CD14-positive monocyte (primary cell): ENCODE measurements around the gene WIPF1. TPM values are rescaled to one million over a fixed set of nuclear protein-coding genes. Genes with fewer than 3 reads are reported as not detected.

ENCODE experiments used
- DNase-seq, 3 donors: peaks; one replicate each; pipeline ENCODE4 v3.0.0-alpha.2; 2011 to 2022
- H2AFZ ChIP-seq: 2 replicates; pipeline ENCODE4 v1.6.0; 2012; ENCODE audit warnings: mild to moderate bottlenecking, low read depth, low read length, inconsistent platforms; ENCODE audit not compliant: insufficient read depth, poor library complexity, severe bottlenecking
- H3K27ac ChIP-seq, 2 donors: 1 replicate in 1 of 2; 2 replicates in 1 of 2; pipeline ENCODE4 v1.5.1; 2012 to 2013; ENCODE audit warnings: low read length in 2 of 2, control low read depth in 1 of 2, inconsistent platforms in 1 of 2, low read depth in 1 of 2, mild to moderate bottlenecking in 1 of 2
- H3K27me3 ChIP-seq, 2 donors: one replicate each; pipeline versions ENCODE4 v1.6.0 to v1.6.1; 2011 to 2013; ENCODE audit warnings: low read length in 2 of 2; ENCODE audit not compliant: control insufficient read depth in 2 of 2, insufficient read depth in 2 of 2
- H3K36me3 ChIP-seq, 2 donors: replicated peaks in 1 of 2; 1 replicate in 1 of 2; 2 replicates in 1 of 2; pipeline versions ENCODE4 v1.5.1 to v1.6.1; 2012 to 2013; ENCODE audit warnings: low read length in 2 of 2, control low read depth in 1 of 2, inconsistent platforms in 1 of 2, mild to moderate bottlenecking in 1 of 2; ENCODE audit not compliant: insufficient read depth in 2 of 2, control insufficient read depth in 1 of 2
- H3K4me1 ChIP-seq, 2 donors: 1 replicate in 1 of 2; 2 replicates in 1 of 2; pipeline versions ENCODE4 v1.5.1 to v1.6.1; 2012 to 2013; ENCODE audit warnings: low read length in 2 of 2, control low read depth in 1 of 2, inconsistent platforms in 1 of 2, mild to moderate bottlenecking in 1 of 2, moderate library complexity in 1 of 2; ENCODE audit not compliant: insufficient read depth in 2 of 2, control insufficient read depth in 1 of 2
- H3K4me2 ChIP-seq: replicated peaks from 2 replicates; pipeline ENCODE3; 2012; ENCODE audit warnings: low read length, moderate library complexity, mild to moderate bottlenecking; ENCODE audit not compliant: poor library complexity, severe bottlenecking; ENCODE audit errors: extremely low read depth
- H3K4me3 ChIP-seq, 3 experiments: fragments of 200-600 bp in 1 of 3; sonication (generic) in 1 of 3; replicated peaks in 1 of 3; 1 replicate in 2 of 3; 2 replicates in 1 of 3; pipeline ENCODE4 v1.5.1; 2011 to 2013; ENCODE audit warnings: low read length in 3 of 3, mild to moderate bottlenecking in 3 of 3, control low read depth in 2 of 3, low read depth in 2 of 3, inconsistent platforms in 1 of 3, moderate library complexity in 1 of 3
- H3K79me2 ChIP-seq: 2 replicates; pipeline ENCODE4 v1.6.0; 2012; ENCODE audit warnings: mild to moderate bottlenecking, control low read depth, inconsistent platforms, low read length, moderate library complexity; ENCODE audit not compliant: insufficient read depth
- H3K9ac ChIP-seq: 2 replicates; pipeline ENCODE4 v1.6.0; 2017; ENCODE audit warnings: low read length, mild to moderate bottlenecking; ENCODE audit not compliant: insufficient read depth, poor library complexity, severe bottlenecking
- H3K9me3 ChIP-seq, 2 donors: replicated peaks in 1 of 2; 1 replicate in 1 of 2; 2 replicates in 1 of 2; pipeline versions ENCODE4 v1.5.1 to v1.6.1; 2012 to 2013; ENCODE audit warnings: low read length in 2 of 2, control low read depth in 1 of 2; ENCODE audit not compliant: control insufficient read depth in 1 of 2, insufficient read depth in 1 of 2
- H4K20me1 ChIP-seq: 2 replicates; pipeline ENCODE4 v1.6.0; 2012; ENCODE audit warnings: mild to moderate bottlenecking, low read length, control low read depth, moderate library complexity; ENCODE audit not compliant: insufficient read depth
- H3K27ac Mint-ChIP-seq, 7 donors: one replicate each; pipeline ENCODE4 v1.8.0; 2020; ENCODE audit warnings: mild to moderate bottlenecking in 7 of 7, mixed read lengths in 7 of 7, moderate library complexity in 6 of 7, inconsistent platforms in 2 of 7
- H3K27me3 Mint-ChIP-seq, 3 donors: one replicate each; pipeline ENCODE4 v1.8.0; 2021 to 2022; ENCODE audit warnings: low read depth in 3 of 3, mild to moderate bottlenecking in 3 of 3, mixed read lengths in 3 of 3, moderate library complexity in 3 of 3, inconsistent platforms in 1 of 3
- H3K36me3 Mint-ChIP-seq, 2 donors: one replicate each; pipeline ENCODE4 v1.8.0; 2020; ENCODE audit warnings: mixed read lengths in 2 of 2, inconsistent platforms in 1 of 2, mild to moderate bottlenecking in 1 of 2
- H3K4me1 Mint-ChIP-seq: one replicate; pipeline ENCODE4 v1.8.0; 2020; ENCODE audit warnings: mild to moderate bottlenecking, mixed read lengths
- H3K4me3 Mint-ChIP-seq, 2 donors: one replicate each; pipeline ENCODE4 v1.8.0; 2020; ENCODE audit warnings: mild to moderate bottlenecking in 2 of 2, mixed read lengths in 2 of 2, moderate library complexity in 1 of 2
- H3K9me3 Mint-ChIP-seq, 7 donors: one replicate each; pipeline ENCODE4 v1.8.0; 2020 to 2022; ENCODE audit warnings: mixed read lengths in 7 of 7, mild to moderate bottlenecking in 6 of 7, moderate library complexity in 6 of 7, inconsistent platforms in 2 of 7
- CTCF ChIP-seq: fragments of 200-600 bp; IDR thresholded peaks from one replicate; pipeline ENCODE4 v1.8.0; 2022; ENCODE audit warnings: antibody characterized with exemption, mild to moderate bottlenecking
- WGBS: methylation state at CpG from one replicate; pipeline ENCODE4 v1.1.5; 2013; ENCODE audit warnings: missing lambda C conversion rate; ENCODE audit not compliant: insufficient coverage; 5-methylcytosine and 5-hydroxymethylcytosine counted together
- intact Hi-C, 2 donors: fragments of 100-400 bp; cut with micrococcal nuclease; formaldehyde crosslinking; loops; one replicate each; pipeline versions ENCODE4 v1.15.0 to v1.15.1; 2023
- polyA plus RNA-seq, 3 donors: library from polyadenylated mRNA; depleted of rRNA in 1 of 3; unstranded in 2 of 3; stranded (reverse) in 1 of 3; fragments of 300-500 nt in 2 of 3; fragments of >200 nt in 1 of 3; fragmentation: Illumina TruSeq in 2 of 3; gene quantifications; 1 replicate in 2 of 3; 2 replicates in 1 of 3; pipeline ENCODE4 v1.2.3, GENCODE V29; 2012 to 2021

Gene WIPF1
- polyA plus RNA-seq, 3 donors: 43.9 to 126 (median 74.3) TPM

GRCh38 chr2:174560737-174561136 is 36.9 kb downstream of the WIPF1 start:
- Histone ChIP-seq H2AFZ (no peak overlapping the region), H3K9me3 (no peaks in the 10 kb centered on the region), H3K4me1 (no peaks in the 10 kb centered on the region), H3K79me2 (no peaks in the 10 kb centered on the region), H3K9ac (no peak overlapping the region), H3K27me3 (no peaks in the 10 kb centered on the region), H3K4me3 (no peak overlapping the region), H4K20me1 (peaks cover 65% of the 10 kb centered on the region), H3K27ac (no peak overlapping the region), H3K4me2 (no peak overlapping the region), H3K36me3 (peaks cover 85 to 86% of the 10 kb centered on the region in 2 donors)
- no peak for TF ChIP-seq CTCF
- Mint-ChIP-seq H3K4me3 (no peak overlapping the region), H3K27ac (no peak overlapping the region), H3K27me3 (no peaks in the 10 kb centered on the region), H3K36me3 (peaks cover 67 to 75% of the 10 kb centered on the region in 2 donors), H3K4me1 (no peaks in the 10 kb centered on the region), H3K9me3 (no peaks in the 10 kb centered on the region)
- intact Hi-C loops: no loop called here
- no peak for DNase-seq

GRCh38 chr2:174555998-174556397 is 41.6 kb downstream of the WIPF1 start:
- H3K79me2 ChIP-seq: no peaks in the 10 kb centered on the region
- H3K9ac ChIP-seq: no peak overlapping the region
- Mint-ChIP-seq H3K27me3 (no peaks in the 10 kb centered on the region), H3K9me3 (no peaks in the 10 kb centered on the region), H3K4me1 (peaks cover 10% of the 10 kb centered on the region), H3K4me3 (no peak overlapping the region), H3K27ac (no peak overlapping the region), H3K36me3 (peaks cover 25 to 38% of the 10 kb centered on the region in 2 donors)
- DNase-seq: no peak
- no peak overlapping the region for H3K4me3 ChIP-seq
- no peaks in the 10 kb centered on the region for H3K9me3 ChIP-seq
- H2AFZ ChIP-seq: no peak overlapping the region
- 76% methylated on average over 3 of the region's 4 CpGs for WGBS
- peaks cover 38 to 39% of the 10 kb centered on the region in 2 donors for H3K36me3 ChIP-seq
- H3K27ac ChIP-seq: no peak overlapping the region
- peaks cover 6 to 9% of the 10 kb centered on the region in 2 donors for H3K4me1 ChIP-seq
- peaks cover 25% of the 10 kb centered on the region for H4K20me1 ChIP-seq
- intact Hi-C loops: no loop called here
- H3K27me3 ChIP-seq: no peaks in the 10 kb centered on the region
- no peak for TF ChIP-seq CTCF
- no peak overlapping the region for H3K4me2 ChIP-seq
